ENCODE results near the gene IRF5.

The IRF5 gene

GRCh38 chr7:128945668-128946366 is 8.1 kb downstream of the IRF5 start:
- H3K4me2 ChIP-seq (ENCODE audit: low read depth, low read length, poor library complexity, severe bottlenecking), result no peak overlapping the region
- H3K36me3 ChIP-seq (ENCODE audit: low read length), result no peaks in the 10 kb centered on the region
- H3K4me3 ChIP-seq (ENCODE audit: insufficient read depth, low read length, poor library complexity, severe bottlenecking), result no peak overlapping the region
- H3K27me3 ChIP-seq (ENCODE audit: low read length), result no peaks in the 10 kb centered on the region
- no peak overlapping the region for H3K9ac ChIP-seq (ENCODE audit: low read length)
- H3F3A ChIP-seq (ENCODE audit: insufficient read depth), result 0 out of 2 replicates have a peak, but pooled peaks cover 3% of the 10 kb centered on the region
- H3K79me2 ChIP-seq (ENCODE audit: insufficient read depth, low read length), result no peaks in the 10 kb centered on the region
- no peaks in the 10 kb centered on the region for H3K9me2 ChIP-seq (replicated peaks; ENCODE audit: insufficient read depth, low read length)
- H3K27ac ChIP-seq (ENCODE audit: low read depth, low read length), result no peak overlapping the region
- no peaks in the 10 kb centered on the region for H3K9me3 ChIP-seq (ENCODE audit: insufficient read depth, low read length)
- no peak overlapping the region for H2AFZ ChIP-seq (ENCODE audit: low read depth, low read length, severe bottlenecking)
- TF ChIP-seq, protein P1, sequence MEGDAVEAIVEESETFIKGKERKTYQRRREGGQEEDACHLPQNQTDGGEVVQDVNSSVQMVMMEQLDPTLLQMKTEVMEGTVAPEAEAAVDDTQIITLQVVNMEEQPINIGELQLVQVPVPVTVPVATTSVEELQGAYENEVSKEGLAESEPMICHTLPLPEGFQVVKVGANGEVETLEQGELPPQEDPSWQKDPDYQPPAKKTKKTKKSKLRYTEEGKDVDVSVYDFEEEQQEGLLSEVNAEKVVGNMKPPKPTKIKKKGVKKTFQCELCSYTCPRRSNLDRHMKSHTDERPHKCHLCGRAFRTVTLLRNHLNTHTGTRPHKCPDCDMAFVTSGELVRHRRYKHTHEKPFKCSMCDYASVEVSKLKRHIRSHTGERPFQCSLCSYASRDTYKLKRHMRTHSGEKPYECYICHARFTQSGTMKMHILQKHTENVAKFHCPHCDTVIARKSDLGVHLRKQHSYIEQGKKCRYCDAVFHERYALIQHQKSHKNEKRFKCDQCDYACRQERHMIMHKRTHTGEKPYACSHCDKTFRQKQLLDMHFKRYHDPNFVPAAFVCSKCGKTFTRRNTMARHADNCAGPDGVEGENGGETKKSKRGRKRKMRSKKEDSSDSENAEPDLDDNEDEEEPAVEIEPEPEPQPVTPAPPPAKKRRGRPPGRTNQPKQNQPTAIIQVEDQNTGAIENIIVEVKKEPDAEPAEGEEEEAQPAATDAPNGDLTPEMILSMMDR (IDR thresholded peaks at IDR 0.05; ENCODE audit: insufficient read depth, low read length, poor library complexity, severe bottlenecking), result no peak
- no peak for TF ChIP-seq EZH2phosphoT487 (conservative IDR thresholded peaks at IDR 0.05; ENCODE audit: low read length)
- H4K20me1 ChIP-seq (ENCODE audit: low read depth, low read length), result no peaks in the 10 kb centered on the region

GRCh38 chr7:128946936-128947830 is 9.5 kb downstream of the IRF5 start:
- Histone ChIP-seq H3K9ac (ENCODE audit: low read length) (no peak overlapping the region), H3K36me3 (ENCODE audit: low read length) (no peaks in the 10 kb centered on the region), H4K20me1 (ENCODE audit: low read depth, low read length) (no peaks in the 10 kb centered on the region), H2AFZ (ENCODE audit: low read depth, low read length, severe bottlenecking) (no peak overlapping the region), H3K27ac (ENCODE audit: low read depth, low read length) (no peak overlapping the region), H3K4me2 (ENCODE audit: low read depth, low read length, poor library complexity, severe bottlenecking) (no peak overlapping the region), H3F3A (ENCODE audit: insufficient read depth) (0 out of 2 replicates have a peak, but pooled peaks cover 3% of the 10 kb centered on the region), H3K9me2 (replicated peaks; ENCODE audit: insufficient read depth, low read length) (no peaks in the 10 kb centered on the region), H3K27me3 (ENCODE audit: low read length) (no peaks in the 10 kb centered on the region), H3K9me3 (ENCODE audit: insufficient read depth, low read length) (no peaks in the 10 kb centered on the region), H3K4me3 (ENCODE audit: insufficient read depth, low read length, poor library complexity, severe bottlenecking) (no peak overlapping the region), H3K79me2 (ENCODE audit: insufficient read depth, low read length) (no peaks in the 10 kb centered on the region)
- TF ChIP-seq, protein P1 (IDR thresholded peaks at IDR 0.05; ENCODE audit: insufficient read depth, low read length, poor library complexity, severe bottlenecking), result peak; percentile 50
- no peak for TF ChIP-seq EZH2phosphoT487 (conservative IDR thresholded peaks at IDR 0.05; ENCODE audit: low read length)

GRCh38 chr7:128947854-128948253 is 10.1 kb downstream of the IRF5 start:
- Histone ChIP-seq H3K4me2 (ENCODE audit: low read depth, low read length, poor library complexity, severe bottlenecking) (no peak overlapping the region), H3K9me3 (ENCODE audit: insufficient read depth, low read length) (no peaks in the 10 kb centered on the region), H3K27ac (ENCODE audit: low read depth, low read length) (no peak overlapping the region), H3K36me3 (ENCODE audit: low read length) (no peaks in the 10 kb centered on the region), H3F3A (ENCODE audit: insufficient read depth) (0 out of 2 replicates have a peak, but pooled peaks cover 4% of the 10 kb centered on the region), H3K4me3 (ENCODE audit: insufficient read depth, low read length, poor library complexity, severe bottlenecking) (no peak overlapping the region), H3K9me2 (replicated peaks; ENCODE audit: insufficient read depth, low read length) (no peaks in the 10 kb centered on the region), H3K9ac (ENCODE audit: low read length) (no peak overlapping the region), H3K27me3 (ENCODE audit: low read length) (no peaks in the 10 kb centered on the region), H4K20me1 (ENCODE audit: low read depth, low read length) (no peaks in the 10 kb centered on the region), H2AFZ (ENCODE audit: low read depth, low read length, severe bottlenecking) (no peak overlapping the region), H3K79me2 (ENCODE audit: insufficient read depth, low read length) (no peaks in the 10 kb centered on the region)
- TF ChIP-seq, protein P1 (IDR thresholded peaks at IDR 0.05; ENCODE audit: insufficient read depth, low read length, poor library complexity, severe bottlenecking), result no peak
- no peak for TF ChIP-seq EZH2phosphoT487 (conservative IDR thresholded peaks at IDR 0.05; ENCODE audit: low read length)
